Dermis microvascular lymphatic vessel endothelial cell (primary cell): Measurements from ENCODE around the gene ZNF169. TPM values are rescaled to one million over a fixed set of nuclear protein-coding genes. Genes with fewer than 3 reads are reported as not detected.
"Not testable (repeated sequence)": the region's sequence is repeated elsewhere in the genome, so short reads cannot be mapped to it uniquely, and the experiment has no call there.

Source experiments
- DNase-seq, 2 donors: peaks; one replicate each; pipeline versions ENCODE4 v3.0.0 to v3.0.0-alpha.2; 2010; ENCODE audit warnings: low read depth in 2 of 2
- total RNA-seq: library from RNA; depleted of rRNA; stranded (reverse); fragments of >200 nt; gene quantifications from 2 replicates; pipeline ENCODE4 v1.2.1, GENCODE V29; 2014

ZNF169 gene
- total RNA-seq, 1 donor from 2014 or later, result 1.9 TPM

DNA sequence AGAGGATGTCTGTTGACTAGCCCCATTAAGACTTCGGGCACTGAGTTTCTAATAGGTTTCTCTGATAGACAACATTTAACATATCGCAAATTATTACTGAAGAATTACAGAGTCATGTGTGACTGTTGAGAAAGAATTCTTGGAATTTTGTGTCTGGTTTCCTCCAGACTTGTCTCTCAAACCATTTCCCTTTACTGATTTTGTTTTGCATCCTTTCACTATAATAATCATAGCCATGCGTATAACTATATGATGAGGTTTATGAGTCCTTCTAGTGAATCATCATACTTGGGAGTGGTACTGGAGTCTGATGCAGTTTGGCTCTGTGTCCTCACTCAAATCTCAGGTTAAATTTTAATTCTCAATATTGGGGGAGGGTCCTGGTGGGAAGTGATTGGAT, 27.0 kb downstream of the ZNF169 start:
- no peak for DNase-seq

GRCh38 chr9:94287877-94288513, 28.9 kb downstream of the ZNF169 start:
- DNase-seq, result no peak

- no peak for DNase-seq
These were observed 30.6 kb downstream of the ZNF169 start for GRCh38 chr9:94289691-94290090.

DNA sequence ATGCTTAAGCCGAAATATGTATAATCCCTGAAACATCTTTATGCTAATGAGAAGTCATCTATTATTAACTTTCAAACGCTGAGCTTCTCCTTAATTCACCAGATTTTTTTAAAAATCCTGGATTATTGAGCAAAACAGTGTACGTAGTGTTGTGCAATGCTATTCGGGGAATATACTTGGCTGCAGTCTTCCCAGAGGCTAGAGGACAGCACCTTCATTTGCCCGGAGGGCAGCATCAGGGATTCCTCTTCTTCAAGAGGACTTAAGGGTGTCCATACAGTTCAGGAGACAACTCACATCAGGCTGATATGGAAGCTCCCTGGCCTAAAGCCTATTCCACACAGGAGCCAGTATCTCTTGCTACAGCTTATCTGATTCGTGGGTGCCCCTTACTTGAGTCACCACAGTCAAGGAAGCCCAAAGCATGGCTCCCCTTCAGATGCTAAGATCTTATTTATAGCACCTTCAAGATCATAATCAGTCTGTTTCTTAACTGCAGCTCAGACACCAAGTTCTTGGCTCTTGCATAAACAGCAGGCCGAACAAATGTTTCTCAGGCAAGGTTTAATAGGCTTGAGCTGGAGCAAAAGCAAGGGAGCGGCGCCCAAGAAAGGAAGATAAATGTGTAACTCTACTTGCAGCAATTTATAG, 40.0 kb downstream of the ZNF169 start:
- no peak for DNase-seq

GRCh38 chr9:94300470-94301301, 41.6 kb downstream of the ZNF169 start:
- no peak for DNase-seq

DNA sequence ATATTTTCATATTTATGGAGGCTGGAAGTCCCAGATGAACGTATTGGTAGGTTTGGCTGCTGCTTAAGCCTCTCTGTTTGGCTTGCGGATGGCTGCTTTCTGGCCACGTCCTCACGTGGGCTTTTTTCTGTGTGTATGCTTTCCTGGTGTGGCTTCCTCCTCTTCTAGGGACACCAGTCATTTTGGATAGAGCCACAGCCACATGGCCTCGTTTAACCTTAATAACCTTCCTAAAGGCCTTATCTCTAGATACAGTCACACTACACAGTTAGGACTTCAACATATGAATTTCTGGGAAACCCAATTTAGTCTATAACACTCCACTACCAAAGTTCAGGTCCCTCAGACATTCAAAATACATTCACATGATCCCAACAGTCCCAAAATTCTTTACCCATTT, 42.5 kb downstream of the ZNF169 start:
- no peak for DNase-seq

DNA sequence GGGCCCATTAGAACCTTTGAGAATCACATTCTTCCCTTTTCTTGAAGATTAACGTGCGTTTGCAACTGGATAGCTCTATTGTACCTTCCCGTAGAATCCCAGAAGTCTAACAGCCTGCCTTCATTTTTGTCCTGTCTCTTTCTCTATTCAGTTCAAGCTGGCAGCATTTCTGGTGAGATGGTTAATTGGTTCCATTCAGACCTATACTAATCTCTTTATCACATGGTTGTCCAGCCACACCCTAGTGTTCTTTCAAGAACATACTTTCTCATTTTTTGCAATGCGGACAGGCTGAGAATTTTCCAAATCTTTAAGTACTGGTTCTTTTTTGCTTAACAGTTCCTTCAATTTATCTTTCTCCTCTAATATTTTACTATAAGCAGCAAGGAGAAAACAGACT, 43.3 kb downstream of the ZNF169 start:
- DNase-seq, result no peak

DNA sequence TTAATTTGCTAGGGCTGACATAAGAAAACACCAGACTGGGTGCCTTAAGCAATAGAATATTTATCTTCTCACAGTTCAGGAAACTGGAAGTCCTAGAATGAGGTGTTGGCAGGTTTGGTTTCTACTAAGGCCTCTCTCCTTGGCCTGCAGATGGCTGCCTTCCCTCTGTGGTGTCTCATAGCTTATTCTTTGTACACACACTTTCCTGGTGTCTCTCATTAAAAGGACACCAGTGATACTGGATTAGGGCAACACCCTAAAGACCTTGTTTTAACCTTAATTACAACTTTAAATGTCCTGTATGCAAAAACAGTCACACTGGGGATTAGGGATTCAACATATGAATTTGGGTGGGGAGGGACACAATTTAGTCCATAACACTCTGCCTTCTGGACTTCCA, 44.2 kb downstream of the ZNF169 start:
- DNase-seq, result no peak

DNA sequence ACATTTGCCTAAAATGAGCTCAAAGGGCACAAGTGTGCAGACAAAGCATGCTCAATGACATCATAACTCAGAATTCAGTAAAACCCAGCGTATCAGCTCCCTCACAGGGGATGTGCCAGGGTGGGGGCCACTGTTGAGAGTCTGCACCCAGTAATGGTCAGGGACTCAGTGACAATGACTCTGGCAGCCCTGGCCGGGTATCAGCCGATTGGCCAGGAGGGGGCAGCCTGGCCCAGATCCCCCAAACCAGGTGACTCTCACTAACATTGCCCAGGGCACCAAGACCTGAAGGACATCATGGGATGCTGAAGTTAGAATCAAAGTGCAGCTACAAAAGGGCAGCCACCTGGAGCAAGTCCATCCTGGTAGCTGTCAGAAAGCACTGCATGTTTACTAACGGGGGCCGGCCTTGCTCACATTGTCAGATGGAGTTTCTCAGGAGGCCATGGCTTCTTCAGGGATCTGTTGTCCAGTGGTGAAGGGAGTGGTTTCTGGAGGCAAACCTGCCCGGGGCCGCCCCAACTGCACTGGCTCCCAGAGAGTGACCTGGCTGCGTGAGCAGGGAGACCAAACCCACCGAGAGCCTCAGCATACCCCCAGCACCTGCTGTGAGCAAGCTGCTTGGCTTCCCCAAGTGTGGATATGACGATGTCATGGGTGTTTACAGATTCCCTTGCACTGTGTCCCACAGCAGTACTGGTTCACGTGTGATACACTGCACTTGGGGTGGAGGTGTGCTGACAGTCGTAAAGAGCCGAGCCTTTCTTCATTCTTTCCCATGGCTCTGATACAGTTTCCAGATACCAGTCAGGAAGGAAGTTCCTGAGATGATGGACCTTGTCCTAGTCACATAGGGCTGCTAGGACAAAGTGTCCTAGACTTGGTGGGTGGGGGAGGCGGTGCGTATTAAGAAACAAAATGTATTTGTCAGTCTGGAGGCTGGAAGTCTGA, 56.2 kb downstream of the ZNF169 start:
- not testable (repeated sequence) for DNase-seq

- DNase-seq, result not testable (repeated sequence)
These were observed 57.1 kb downstream of the ZNF169 start for GRCh38 chr9:94316236-94316635.

- DNase-seq, result not testable (repeated sequence)
These were observed 59.0 kb downstream of the ZNF169 start for GRCh38 chr9:94317949-94318657.

DNA sequence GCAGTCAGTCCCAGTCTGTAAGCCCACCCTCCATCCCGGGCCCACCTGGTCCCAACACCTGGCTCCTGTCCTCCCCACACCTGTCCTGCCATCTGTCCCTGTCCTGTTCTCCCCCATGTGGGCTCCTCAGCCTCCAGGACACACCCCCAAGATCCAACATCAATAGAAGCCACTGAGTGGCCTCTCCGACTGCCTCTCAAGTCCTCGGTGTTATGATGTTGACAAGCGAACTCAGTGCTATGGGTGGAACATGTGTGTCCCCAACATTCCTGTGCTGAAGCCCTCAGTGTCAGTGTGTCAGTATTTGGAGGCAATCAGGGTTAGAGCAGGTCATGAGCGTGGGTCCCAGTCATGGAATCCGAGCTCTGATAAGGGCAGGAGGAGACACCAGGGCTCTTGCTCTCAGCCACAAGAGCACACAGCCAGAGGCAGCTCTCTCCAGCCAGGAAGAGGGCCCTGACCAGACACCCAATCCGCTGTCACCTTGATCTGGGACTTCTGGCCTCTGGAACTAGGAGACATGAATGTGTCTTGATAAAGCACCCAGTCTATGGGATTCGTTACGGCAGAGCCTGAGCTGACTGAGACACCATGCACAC, 63.3 kb downstream of the ZNF169 start:
- not testable (repeated sequence) for DNase-seq

GRCh38 chr9:94323153-94323798, 64.2 kb downstream of the ZNF169 start:
- DNase-seq, result not testable (repeated sequence)

DNA sequence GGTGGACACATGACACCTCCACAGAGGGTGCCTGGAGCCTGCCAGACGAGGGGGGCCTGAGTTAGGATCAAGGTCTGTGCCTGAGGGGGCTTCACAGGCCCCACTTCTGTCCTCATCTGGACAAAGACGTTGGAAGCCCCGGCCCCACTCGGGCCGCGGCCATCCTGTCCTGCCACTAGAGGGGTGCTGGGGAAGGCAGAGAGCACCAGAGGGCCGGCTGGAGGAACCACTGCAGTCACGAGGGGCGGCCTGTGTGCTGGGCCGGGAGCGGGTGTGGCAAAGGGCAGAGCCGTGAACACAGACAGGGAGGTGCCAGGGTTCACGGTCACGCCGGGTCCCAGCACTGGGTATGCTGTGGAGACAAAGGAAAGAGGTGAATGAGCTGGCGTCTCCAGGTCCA, 66.5 kb downstream of the ZNF169 start:
- DNase-seq, result not testable (repeated sequence)

- not testable (repeated sequence) for DNase-seq
These were observed 69.4 kb downstream of the ZNF169 start, which contains the start of gene NUTM2F for GRCh38 chr9:94328544-94328943. NUTM2F (minus strand) TSS chr9:94328644; CDS start chr9:94328623, 21 bp downstream.

GRCh38 chr9:94336445-94336844, 77.3 kb downstream of the ZNF169 start:
- DNase-seq, result not testable (repeated sequence)

GRCh38 chr9:94338723-94339122, 79.6 kb downstream of the ZNF169 start:
- not testable (repeated sequence) for DNase-seq

- not testable (repeated sequence) for DNase-seq
These were observed 80.6 kb downstream of the ZNF169 start for GRCh38 chr9:94339657-94340056.

- not testable (repeated sequence) for DNase-seq
These were observed 81.7 kb downstream of the ZNF169 start for GRCh38 chr9:94340750-94341149.
